Activated CD4-positive, CD25-positive, alpha-beta regulatory T cell treated with anti-CD3 and anti-CD28 coated beads, Interleukin-2, amount 50 U/mL, for 72 hours (primary cell): ENCODE data around the gene SLC35G4.
"Not testable (repeated sequence)": the region's sequence is repeated elsewhere in the genome, so short reads cannot be mapped to it uniquely, and the experiment has no call there.

Experiments used
- DNase-seq: peaks from one replicate; pipeline ENCODE4 v3.0.0; 2021

The SLC35G4 gene

GRCh38 chr18:11609488-11609887, at the start of gene SLC35G4:
Gene SLC35G4, plus strand, starts transcription at chr18:11609596. Its CDS starts 0 bp downstream, at chr18:11609596.
- not testable (repeated sequence) for DNase-seq

DNA sequence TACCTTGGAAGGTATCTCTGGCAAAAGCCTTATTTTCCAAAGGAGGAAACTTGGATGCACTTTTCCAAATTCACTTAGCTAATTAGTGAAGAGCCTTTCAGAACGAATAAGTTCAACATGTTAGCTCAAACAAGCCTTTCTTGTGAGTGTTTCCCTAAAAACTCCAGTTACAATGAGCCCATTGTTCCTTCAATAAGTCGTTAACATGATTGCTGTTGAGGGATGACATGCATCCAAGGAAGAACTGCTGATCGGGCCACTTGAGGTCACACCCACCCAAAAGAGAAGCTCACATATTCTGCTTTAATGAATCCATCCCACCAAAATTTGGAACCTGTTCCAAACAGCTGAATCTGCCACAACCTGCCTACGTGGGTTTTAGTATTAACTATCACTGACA, 48.1 kb upstream of the SLC35G4 start:
- DNase-seq, result no peak

GRCh38 chr18:11565716-11566115, 43.7 kb upstream of the SLC35G4 start:
- no peak for DNase-seq

GRCh38 chr18:11566236-11566965, 43.0 kb upstream of the SLC35G4 start:
- DNase-seq, result no peak

GRCh38 chr18:11567396-11567795, 42.0 kb upstream of the SLC35G4 start:
- DNase-seq, result no peak

DNA sequence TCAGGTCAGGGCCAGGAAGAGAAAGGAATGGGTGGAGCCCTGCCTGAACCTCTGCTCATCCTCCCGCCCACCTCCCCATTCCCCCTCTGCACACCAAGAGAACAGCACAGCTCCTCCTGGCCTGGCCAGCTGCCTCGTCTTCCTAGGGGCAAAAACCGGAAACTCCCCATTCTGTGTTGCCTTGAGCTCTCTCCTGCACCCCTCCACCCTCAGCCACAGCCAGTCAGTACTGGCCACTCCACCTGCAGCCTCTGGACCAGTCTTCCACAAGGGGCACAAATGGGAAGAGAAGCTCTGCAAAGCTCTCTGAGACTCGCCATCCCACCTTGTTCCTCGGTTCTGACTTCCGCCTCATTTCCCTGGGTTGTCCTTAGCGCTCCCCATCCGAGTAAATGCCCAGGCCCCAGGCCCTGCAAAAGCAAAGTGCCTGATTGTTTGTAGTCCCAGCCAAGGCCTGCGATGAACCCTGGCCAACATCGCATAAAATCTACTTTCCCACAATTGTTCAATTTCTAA, 39.3 kb upstream of the SLC35G4 start:
- DNase-seq, result no peak

DNA sequence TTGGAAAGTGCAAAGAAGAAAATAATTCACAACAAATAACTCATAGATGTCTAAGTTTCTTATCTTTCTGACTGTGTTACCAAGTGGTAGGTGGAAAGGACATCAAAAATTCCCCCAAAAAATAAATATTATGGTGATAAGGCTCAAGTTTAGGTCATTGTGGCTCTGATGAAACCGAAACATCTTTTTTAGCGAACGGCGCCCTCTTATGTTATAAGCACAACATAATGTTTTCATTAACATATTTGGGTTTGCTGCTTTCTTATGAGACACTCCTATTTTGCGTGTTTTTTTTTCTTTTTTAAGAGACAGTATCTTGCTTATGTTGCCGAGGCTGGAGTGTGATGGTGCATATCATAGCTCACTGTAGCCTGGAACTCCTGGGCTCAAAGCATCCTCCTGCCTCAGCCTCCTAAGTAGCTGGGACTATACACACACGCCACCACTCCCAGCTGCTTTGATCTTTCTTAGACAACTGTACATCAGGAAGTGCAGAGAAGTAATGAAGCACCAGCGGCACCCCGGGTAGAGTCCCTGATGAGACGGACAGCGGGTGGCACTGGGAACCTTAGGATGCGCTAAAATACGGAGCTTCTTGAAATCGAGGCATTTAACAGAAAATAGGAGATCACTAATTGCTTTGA, 38.5 kb upstream of the SLC35G4 start:
- no peak for DNase-seq

DNA sequence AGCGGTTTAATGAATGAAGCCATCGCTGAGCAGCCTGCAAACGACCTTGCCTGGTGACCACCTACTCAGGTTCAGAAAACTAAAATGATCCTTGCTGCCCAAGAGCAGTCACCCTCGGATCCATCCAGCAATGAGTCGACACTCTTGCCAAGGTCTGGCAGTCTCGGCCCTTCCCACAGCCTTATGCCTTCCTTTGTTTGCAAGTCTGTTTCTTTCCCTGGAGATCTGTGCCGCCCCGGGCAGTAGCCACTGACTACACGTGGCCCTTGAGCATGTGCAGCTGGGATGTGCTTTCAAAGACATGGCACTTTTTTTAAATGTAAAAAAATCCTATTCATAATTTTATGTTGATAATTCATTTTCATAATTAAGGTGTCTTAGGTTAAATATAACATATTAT, 37.2 kb upstream of the SLC35G4 start:
- no peak for DNase-seq

- DNase-seq, result no peak
These were observed 34.9 kb upstream of the SLC35G4 start for GRCh38 chr18:11574545-11574944.

GRCh38 chr18:11577271-11578112, 31.9 kb upstream of the SLC35G4 start:
- DNase-seq, result no peak

- no peak for DNase-seq
These were observed 30.6 kb upstream of the SLC35G4 start for GRCh38 chr18:11578799-11579198.

DNA sequence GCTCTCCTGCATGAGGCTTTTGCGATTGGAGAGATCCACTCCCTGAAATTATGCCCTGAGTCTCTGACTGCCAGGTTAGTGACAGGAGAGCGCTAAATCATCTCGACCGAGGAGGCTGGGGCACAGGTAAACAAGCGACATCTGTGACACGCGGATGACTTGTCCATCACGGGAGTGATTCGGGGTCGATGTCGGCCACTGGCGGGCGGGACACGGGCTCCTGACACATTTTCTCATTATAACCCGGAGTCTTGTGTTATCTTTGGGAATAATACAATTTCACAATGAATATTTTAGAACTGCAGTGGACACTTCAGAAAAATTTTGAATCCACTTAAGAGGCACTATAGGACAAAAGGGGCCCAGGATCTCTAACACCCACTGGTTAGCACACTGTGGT, 29.5 kb upstream of the SLC35G4 start:
- DNase-seq, result no peak

- DNase-seq, result no peak
These were observed 28.1 kb upstream of the SLC35G4 start for GRCh38 chr18:11581286-11581685.

DNA sequence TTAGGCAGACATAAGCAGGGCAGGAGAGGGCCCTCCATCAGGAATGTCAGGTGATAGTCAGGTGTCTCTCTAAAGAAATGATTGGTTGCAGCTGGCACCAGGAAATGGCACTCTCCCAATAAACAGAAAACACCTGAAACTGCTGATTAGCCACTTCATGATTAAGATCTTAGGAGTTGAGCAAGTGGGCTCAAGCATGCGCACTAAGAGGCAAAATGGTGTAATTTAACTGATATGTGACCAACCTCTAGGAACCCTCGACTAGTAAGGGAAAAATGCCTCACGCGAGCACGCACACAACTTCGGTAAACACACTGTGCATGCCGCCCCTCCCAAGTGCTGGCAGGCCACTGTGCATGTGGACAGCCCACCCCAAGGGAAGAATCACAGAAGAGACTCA, 23.8 kb upstream of the SLC35G4 start:
- no peak for DNase-seq

- no peak for DNase-seq
These were observed 22.5 kb upstream of the SLC35G4 start for GRCh38 chr18:11586896-11587295.

GRCh38 chr18:11587432-11587831, 22.0 kb upstream of the SLC35G4 start:
- DNase-seq, result no peak

DNA sequence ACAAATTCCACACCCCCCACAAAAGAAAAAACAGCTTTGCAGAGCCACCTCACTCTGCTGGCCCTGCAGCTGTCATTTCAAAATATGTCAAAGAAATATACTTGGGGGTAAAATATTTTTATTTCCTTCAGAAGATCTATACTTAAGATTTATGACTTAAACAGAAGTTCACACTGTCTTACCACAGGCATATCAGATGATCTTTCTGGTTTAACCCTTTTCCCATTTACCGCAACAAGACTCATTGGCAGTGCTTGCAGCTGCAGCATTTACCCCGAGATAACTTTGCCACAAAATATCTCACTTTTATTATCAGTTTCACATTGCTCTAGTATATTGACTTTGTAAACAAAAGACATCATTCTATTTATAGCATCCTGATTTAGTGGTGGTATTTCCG, 21.6 kb upstream of the SLC35G4 start:
- DNase-seq, result no peak

- no peak for DNase-seq
These were observed 17.4 kb upstream of the SLC35G4 start for GRCh38 chr18:11591957-11592356.

- DNase-seq, result no peak
These were observed 9.1 kb upstream of the SLC35G4 start for GRCh38 chr18:11600321-11600720.

DNA sequence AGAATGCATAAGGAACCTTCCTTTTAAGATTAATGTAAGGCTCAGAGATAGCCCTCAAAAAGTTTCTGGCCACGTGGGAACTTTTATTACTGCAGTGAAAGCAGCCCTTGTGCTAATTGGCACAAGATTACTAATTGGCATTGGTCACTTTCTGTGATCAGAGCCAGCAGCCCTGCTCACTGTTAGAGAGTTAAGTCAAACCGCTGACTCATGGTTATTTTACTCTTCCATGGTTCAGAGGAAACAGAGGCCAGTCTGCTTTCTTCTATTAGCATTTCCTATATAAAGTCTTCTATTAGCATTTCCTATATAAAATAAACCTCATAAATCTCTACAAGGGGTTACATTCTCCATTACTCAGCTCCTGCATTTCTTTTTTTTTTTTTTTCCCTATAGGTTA, 1.5 kb upstream of the SLC35G4 start:
- no peak for DNase-seq

DNA sequence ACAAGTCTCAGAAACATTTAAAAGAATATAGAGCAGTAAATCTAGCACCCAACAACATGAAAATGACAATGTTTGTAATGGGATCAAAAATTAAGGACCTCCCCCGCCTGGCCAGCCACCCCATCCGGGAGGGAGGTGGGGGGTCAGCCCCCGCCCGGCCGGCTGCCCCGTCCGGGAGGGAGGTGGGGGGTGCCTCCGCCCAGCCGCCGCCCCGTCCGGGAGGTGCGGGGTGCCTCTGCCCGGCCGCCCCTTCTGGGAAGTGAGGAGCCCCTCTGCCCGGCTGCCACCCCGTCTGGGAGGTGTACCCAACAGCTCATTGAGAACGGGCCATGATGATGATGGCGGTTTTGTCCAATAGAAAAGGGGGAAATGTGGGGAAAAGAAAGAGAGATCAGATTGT, 778 bp upstream of the SLC35G4 start:
- DNase-seq, result not testable (repeated sequence)

DNA sequence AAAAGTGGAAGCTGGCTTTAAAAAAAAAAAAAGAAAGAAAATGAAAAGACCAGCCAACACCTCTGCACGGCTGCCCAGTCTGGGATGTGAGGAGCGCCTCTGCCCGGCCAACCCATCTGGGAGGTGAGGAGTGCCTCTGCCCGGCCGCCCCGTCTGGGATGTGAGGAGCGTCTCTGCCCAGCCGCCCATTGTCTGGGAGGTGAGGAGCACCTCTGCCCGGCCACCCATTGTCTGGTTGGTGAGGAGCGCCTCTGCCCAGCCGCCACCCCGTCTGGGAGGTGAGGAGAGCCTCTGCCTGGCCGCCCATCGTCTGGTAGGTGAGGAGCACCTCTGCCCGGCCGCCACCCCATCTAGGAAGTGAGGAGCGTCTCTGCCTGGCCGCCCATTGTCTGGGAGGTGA, 3.7 kb downstream of the SLC35G4 start:
- not testable (repeated sequence) for DNase-seq

DNA sequence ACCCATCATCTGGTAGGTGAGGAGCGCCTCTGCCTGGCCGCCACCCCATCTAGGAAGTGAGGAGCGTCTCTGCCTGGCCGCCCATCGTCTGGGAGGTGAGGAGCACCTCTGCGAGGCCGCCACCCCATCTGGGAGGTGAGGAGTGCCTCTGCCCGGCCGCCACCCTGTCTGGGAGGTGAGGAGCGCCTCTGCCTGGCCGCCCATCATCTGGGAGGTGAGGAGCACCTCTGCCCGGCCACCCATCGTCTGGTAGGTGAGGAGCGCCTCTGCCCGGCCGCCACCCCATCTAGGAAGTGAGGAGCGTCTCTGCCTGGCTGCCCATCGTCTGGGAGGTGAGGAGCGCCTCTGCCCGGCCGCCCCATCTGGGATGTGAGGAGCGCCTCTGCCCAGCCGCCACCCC, 4.2 kb downstream of the SLC35G4 start:
- not testable (repeated sequence) for DNase-seq

DNA sequence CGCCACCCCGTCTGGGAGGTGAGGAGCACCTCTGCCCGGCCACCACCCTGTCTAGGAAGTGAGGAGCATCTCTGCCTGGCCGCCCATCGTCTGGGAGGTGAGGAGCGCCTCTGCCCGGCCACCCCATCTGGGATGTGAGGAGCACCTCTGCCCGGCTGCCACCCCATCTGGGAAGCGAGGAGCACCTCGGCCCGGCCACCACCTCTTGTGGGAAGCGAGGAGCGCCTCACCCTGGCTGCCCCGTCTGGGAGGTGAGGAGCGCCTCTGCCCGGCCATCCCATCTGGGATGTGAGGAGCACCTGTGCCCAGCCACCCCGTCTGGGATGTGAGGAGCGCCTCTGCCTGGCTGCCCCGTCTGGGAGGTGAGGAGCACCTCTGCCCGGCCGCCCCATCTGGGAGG, 4.6 kb downstream of the SLC35G4 start:
- not testable (repeated sequence) for DNase-seq
